ENCODE data around the gene SGMS1. TPM values are rescaled to one million over a fixed set of nuclear protein-coding genes. Genes with fewer than 3 reads are reported as not detected.

SGMS1 gene
- total and polyA plus RNA-seq, 2 donors (not counting 3 experiments of a cell fraction or from before 2014, with no cell fraction given), result 9.7 to 23.7 TPM

- no peak for TF ChIP-seq MYC (IDR thresholded peaks at IDR 0.05; ENCODE audit: low read depth, low read length)
- TF ChIP-seq GATA2 (IDR thresholded peaks at IDR 0.05; ENCODE audit: insufficient read depth, insufficient read length, low read depth, low read length), result no peak
- TF ChIP-seq POLR2A (IDR thresholded peaks at IDR 0.05; ENCODE audit: low read depth, low read length), result no peak
- no peak for TF ChIP-seq MAX (IDR thresholded peaks at IDR 0.05; ENCODE audit: insufficient read depth, insufficient read length)
- no TSS peak for BruUV-seq (replicated peaks)
- no peaks in the 10 kb centered on the region for H3K79me2 ChIP-seq (ENCODE audit: control insufficient read depth, insufficient read depth, low read length)
- DNase-seq (ENCODE audit: low read depth, low spot score), result no peak
- H3K4me3 ChIP-seq (replicated peaks in 1 of 3; ENCODE audit: insufficient read depth in 1 of 3, low read depth in 1 of 3, low read length in 3 of 3), result no peak overlapping the region
- dilution Hi-C loops (cut with MboI; ENCODE audit: extremely low pct_ligation_motif_present, low sequenced_read_pairs), result no loop called here
- H3K9me3 ChIP-seq (replicated peaks; ENCODE audit: control insufficient read depth, insufficient read depth, low read length), result no peaks in the 10 kb centered on the region
- no peak overlapping the region for H2AFZ ChIP-seq (ENCODE audit: low read depth, low read length)
- H3K27ac ChIP-seq (ENCODE audit: insufficient read depth, low read depth, low read length), result no peak overlapping the region
- no peaks in the 10 kb centered on the region for H3K9me1 ChIP-seq (replicated peaks; ENCODE audit: control insufficient read depth, extremely low read depth, insufficient read depth, low read length)
- no peak for FAIRE-seq
- H3K9ac ChIP-seq (replicated peaks; ENCODE audit: extremely low read depth, insufficient read depth, low read length), result no peak overlapping the region
- no peaks in the 10 kb centered on the region for H3K27me3 ChIP-seq (ENCODE audit: control insufficient read depth in 2 of 2, insufficient read depth in 2 of 2, low read length in 2 of 2)
- no peaks in the 10 kb centered on the region for H3K4me1 ChIP-seq (ENCODE audit: control insufficient read depth, extremely low read depth, insufficient read depth, low read length)
- no peak overlapping the region for H3K4me2 ChIP-seq (ENCODE audit: insufficient read depth, low read length)
- ChIA-PET POLR2A (no interaction called here), CTCF (no interaction called here)
- H3K36me3 ChIP-seq (ENCODE audit: control insufficient read depth in 2 of 2, extremely low read depth in 1 of 2, insufficient read depth in 2 of 2, low read length in 2 of 2), result no peaks in the 10 kb centered on the region
- no peaks in the 10 kb centered on the region for H4K20me1 ChIP-seq (replicated peaks; ENCODE audit: control insufficient read depth, extremely low read depth, insufficient read depth, low read length)
- intact Hi-C loops (cut with micrococcal nuclease), result no loop called here
Measured at GRCh38 chr10:50515420-50515819, 108.3 kb downstream of the SGMS1 start.

GRCh38 chr10:50514995-50515394 is 108.8 kb downstream of the SGMS1 start:
- Histone ChIP-seq H3K27me3 (ENCODE audit: control insufficient read depth in 2 of 2, insufficient read depth in 2 of 2, low read length in 2 of 2) (no peaks in the 10 kb centered on the region), H3K4me1 (ENCODE audit: control insufficient read depth, extremely low read depth, insufficient read depth, low read length) (no peaks in the 10 kb centered on the region), H3K9ac (replicated peaks; ENCODE audit: extremely low read depth, insufficient read depth, low read length) (no peak overlapping the region), H4K20me1 (replicated peaks; ENCODE audit: control insufficient read depth, extremely low read depth, insufficient read depth, low read length) (no peaks in the 10 kb centered on the region), H3K27ac (ENCODE audit: insufficient read depth, low read depth, low read length) (no peak overlapping the region), H3K79me2 (ENCODE audit: control insufficient read depth, insufficient read depth, low read length) (no peaks in the 10 kb centered on the region), H3K9me1 (replicated peaks; ENCODE audit: control insufficient read depth, extremely low read depth, insufficient read depth, low read length) (no peaks in the 10 kb centered on the region), H3K36me3 (ENCODE audit: control insufficient read depth in 2 of 2, extremely low read depth in 1 of 2, insufficient read depth in 2 of 2, low read length in 2 of 2) (no peaks in the 10 kb centered on the region), H3K4me3 (replicated peaks in 1 of 3; ENCODE audit: insufficient read depth in 1 of 3, low read depth in 1 of 3, low read length in 3 of 3) (no peak overlapping the region), H3K4me2 (ENCODE audit: insufficient read depth, low read length) (no peak overlapping the region), H3K9me3 (replicated peaks; ENCODE audit: control insufficient read depth, insufficient read depth, low read length) (no peaks in the 10 kb centered on the region), H2AFZ (ENCODE audit: low read depth, low read length) (no peak overlapping the region)
- TF ChIP-seq FOS (IDR thresholded peaks at IDR 0.05; ENCODE audit: borderline replicate concordance, insufficient read depth, low read length) (no peak), CTCF (IDR thresholded peaks at IDR 0.05; ENCODE audit: extremely low read depth in 1 of 2, insufficient read depth in 1 of 2, low read depth in 1 of 2, low read length in 2 of 2) (no peak), POLR2A (IDR thresholded peaks at IDR 0.05; ENCODE audit: low read depth, low read length) (no peak), JUN (IDR thresholded peaks at IDR 0.05; ENCODE audit: borderline replicate concordance, insufficient read depth, insufficient read length, low read depth) (no peak), EZH2 (IDR thresholded peaks at IDR 0.05; ENCODE audit: borderline replicate concordance, low read depth, low read length, severe bottlenecking) (no peak), POLR2AphosphoS5 (IDR thresholded peaks at IDR 0.05; ENCODE audit: insufficient read depth, low read depth, low read length) (no peak), MAX (IDR thresholded peaks at IDR 0.05; ENCODE audit: insufficient read depth, insufficient read length) (no peak), GATA2 (IDR thresholded peaks at IDR 0.05; ENCODE audit: insufficient read depth, insufficient read length, low read depth, low read length) (no peak), MYC (IDR thresholded peaks at IDR 0.05; ENCODE audit: low read depth, low read length) (no peak)
- dilution Hi-C loops (cut with MboI; ENCODE audit: extremely low pct_ligation_motif_present, low sequenced_read_pairs), result no loop called here
- DNase-seq (ENCODE audit: low read depth, low spot score) (no peak), FAIRE-seq (no peak)
- intact Hi-C loops (cut with micrococcal nuclease), result no loop called here
- ChIA-PET CTCF (no interaction called here), POLR2A (no interaction called here)
- no TSS peak for BruUV-seq (replicated peaks)

Measured in endothelial cell of umbilical vein (primary cell).